Hepatocyte (in vitro differentiated cells): ENCODE data around the gene GLS.

ENCODE experiments used
- CTCF ChIP-seq: fragments of 200-600 bp; sonication (generic); IDR thresholded peaks from 2 replicates; pipeline ENCODE4 v1.5.1; 2016; ENCODE audit warnings: antibody characterized with exemption, mild to moderate bottlenecking; ENCODE audit not compliant: poor library complexity
- EZH2phosphoT487 ChIP-seq: fragments of 200-600 bp; sonication (generic); IDR thresholded peaks from one replicate; pipeline ENCODE4 v1.6.1; 2018; ENCODE audit warnings: antibody characterized with exemption, mild to moderate bottlenecking, low read depth, moderate library complexity; ENCODE audit not compliant: unreplicated experiment, severe bottlenecking

- no peak for TF ChIP-seq CTCF
- TF ChIP-seq EZH2phosphoT487: no peak
Observed at GRCh38 chr2:190846746-190847145, 33.9 kb upstream of the GLS start.
